Pancreas (tissue), 10 donors: ENCODE measurements around the gene OSBPL2. TPM values are rescaled to one million over a fixed set of nuclear protein-coding genes. Genes with fewer than 3 reads are reported as not detected.

Experiments
- ATAC-seq, 4 donors: fragments of 200-7000 bp; cut with Tn5 transposase; one replicate each; pipeline versions ENCODE4 v1.8.0 to v1.9.1; 2020; ENCODE audit warnings: mild to moderate bottlenecking in 4 of 4, moderate library complexity in 4 of 4
- DNase-seq, 6 donors: peaks; one replicate each; pipeline ENCODE4 v3.0.0-alpha.2; 2020
- FAIRE-seq: peaks from 2 replicates; lab custom pipeline; 2012; peaks lifted over from hg19 to GRCh38; lab: Jason Lieb, UNC
- H3K27ac ChIP-seq, 4 donors: fragments of 200-600 bp; sonication (generic); 1 replicate in 3 of 4; 2 replicates in 1 of 4; pipeline versions ENCODE4 v1.5.0 to v1.8.0; 2020
- H3K27me3 ChIP-seq, 4 donors: fragments of 200-600 bp; one replicate each; pipeline ENCODE4 v1.8.0; 2021
- H3K36me3 ChIP-seq, 3 donors: fragments of 200-600 bp; sonication (generic) in 1 of 3; one replicate each; pipeline versions ENCODE4 v1.5.0 to v1.8.0; 2020 to 2021
- H3K4me1 ChIP-seq, 3 donors: fragments of 200-600 bp; one replicate each; pipeline ENCODE4 v1.8.0; 2021
- H3K4me3 ChIP-seq, 4 donors: fragments of 200-600 bp; sonication (generic) in 2 of 4; one replicate each; pipeline versions ENCODE4 v1.5.0 to v1.8.0; 2020 to 2021
- H3K9me3 ChIP-seq, 4 donors: fragments of 200-600 bp; one replicate each; pipeline ENCODE4 v1.8.0; 2021
- WGBS, 2 donors: extraction: QIAGEN DNeasy Blood & Tissue Kit; methylation state at CpG; one replicate each; pipeline ENCODE4 v1.1.7; 2013; 5-methylcytosine and 5-hydroxymethylcytosine counted together
- intact Hi-C, 3 donors: fragments of 100-400 bp; cut with DNase I; formaldehyde crosslinking; loops; one replicate each; pipeline versions ENCODE4 v1.11.1 to v1.14.2; 2022
- polyA plus RNA-seq, 2 donors: library from polyadenylated mRNA; stranded (reverse); fragments of 200-250 nt; gene quantifications; one replicate each; pipeline ENCODE4 v1.2.3, GENCODE V29; 2013
- total RNA-seq, 6 donors: library from RNA; stranded (reverse); fragmentation: NEBNext Ultra II Directional in 4 of 6; extraction: Animal tissue kit (Norgen Biotek cat#: 25700) in 4 of 6; gene quantifications; one replicate each; pipeline versions ENCODE4 v1.2.1 to v1.2.4, GENCODE V29; 2021 to 2023
- TF ChIP-seq, protein P1 (sequence below), 4 donors: fragments of 200-600 bp; sonication (generic) in 3 of 4; IDR thresholded peaks; one replicate each; pipeline versions ENCODE4 v1.5.0 to v1.8.0; 2021; ENCODE audit warnings: antibody characterized with exemption in 4 of 4
- donor health status: healthy with polysubstance abuse.
- donor health status: DM: no; HTN: no; CAD: no; lungs with moderate emphysema.
- donor health status: DM: no; HTN: no; CAD: no.
- donor health status: control.
- donor health status: control.
- donor health status: Bipolar disorder and iron deficiency.
- donor health status: DM: yes; HTN: yes; CAD: no.
- donor health status: DM: no; HTN: no; CAD: no.
- donor health status: DM: no; HTN: no; CAD: no.
- donor health status: DM: yes; HTN: yes; CAD: no.

OSBPL2 gene
- total and polyA plus RNA-seq, 8 donors: 33.3 to 56.8 (median 47.0) TPM

DNA sequence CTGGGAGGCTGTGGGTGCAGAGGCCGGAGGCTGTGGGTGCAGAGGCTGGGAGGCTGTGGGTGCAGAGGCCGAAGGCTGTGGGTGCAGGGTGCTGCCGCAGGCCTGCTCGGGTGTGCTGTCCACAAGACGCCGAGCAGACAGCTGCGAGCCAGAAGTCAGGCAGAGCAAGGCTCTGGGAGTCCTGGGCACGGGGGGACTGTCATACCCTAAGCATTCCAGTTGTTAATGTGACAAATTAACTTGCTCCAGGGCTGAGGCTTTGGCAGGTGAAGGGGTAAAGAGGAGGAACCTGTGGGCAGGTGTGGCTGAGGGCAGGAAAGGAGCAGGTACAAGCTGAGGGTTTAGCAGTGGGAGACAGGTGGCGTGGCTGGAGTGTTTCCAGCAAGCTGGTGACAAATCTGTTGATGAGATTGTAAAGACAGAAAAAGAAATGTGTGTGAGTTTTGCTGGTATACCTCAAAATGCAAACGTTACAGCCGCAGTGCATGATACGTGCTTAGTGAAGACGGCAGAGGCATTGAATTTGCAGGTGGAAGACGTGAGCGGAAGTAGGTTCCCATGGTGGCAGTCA, 50.3 kb downstream of the OSBPL2 start:
- H3K27ac ChIP-seq: no peak overlapping the region
- FAIRE-seq (no peak), ATAC-seq (no peak), DNase-seq (peak in 1 of 6 donors; percentile 38)
- no peaks in the 10 kb centered on the region for H3K27me3 ChIP-seq
- intact Hi-C loops: no loop called here
- H3K4me1 ChIP-seq: no peaks in the 10 kb centered on the region
- WGBS, 2 donors: 83 to 89% methylated on average over 15 of the region's 15 CpGs
- no peaks in the 10 kb centered on the region for H3K9me3 ChIP-seq
- H3K36me3 ChIP-seq: peaks cover 6 to 69% (median 31%) of the 10 kb centered on the region in 3 donors
- H3K4me3 ChIP-seq: no peak overlapping the region
- TF ChIP-seq, protein P1, sequence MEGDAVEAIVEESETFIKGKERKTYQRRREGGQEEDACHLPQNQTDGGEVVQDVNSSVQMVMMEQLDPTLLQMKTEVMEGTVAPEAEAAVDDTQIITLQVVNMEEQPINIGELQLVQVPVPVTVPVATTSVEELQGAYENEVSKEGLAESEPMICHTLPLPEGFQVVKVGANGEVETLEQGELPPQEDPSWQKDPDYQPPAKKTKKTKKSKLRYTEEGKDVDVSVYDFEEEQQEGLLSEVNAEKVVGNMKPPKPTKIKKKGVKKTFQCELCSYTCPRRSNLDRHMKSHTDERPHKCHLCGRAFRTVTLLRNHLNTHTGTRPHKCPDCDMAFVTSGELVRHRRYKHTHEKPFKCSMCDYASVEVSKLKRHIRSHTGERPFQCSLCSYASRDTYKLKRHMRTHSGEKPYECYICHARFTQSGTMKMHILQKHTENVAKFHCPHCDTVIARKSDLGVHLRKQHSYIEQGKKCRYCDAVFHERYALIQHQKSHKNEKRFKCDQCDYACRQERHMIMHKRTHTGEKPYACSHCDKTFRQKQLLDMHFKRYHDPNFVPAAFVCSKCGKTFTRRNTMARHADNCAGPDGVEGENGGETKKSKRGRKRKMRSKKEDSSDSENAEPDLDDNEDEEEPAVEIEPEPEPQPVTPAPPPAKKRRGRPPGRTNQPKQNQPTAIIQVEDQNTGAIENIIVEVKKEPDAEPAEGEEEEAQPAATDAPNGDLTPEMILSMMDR (IDR thresholded peaks at IDR 0.05): no peak

DNA sequence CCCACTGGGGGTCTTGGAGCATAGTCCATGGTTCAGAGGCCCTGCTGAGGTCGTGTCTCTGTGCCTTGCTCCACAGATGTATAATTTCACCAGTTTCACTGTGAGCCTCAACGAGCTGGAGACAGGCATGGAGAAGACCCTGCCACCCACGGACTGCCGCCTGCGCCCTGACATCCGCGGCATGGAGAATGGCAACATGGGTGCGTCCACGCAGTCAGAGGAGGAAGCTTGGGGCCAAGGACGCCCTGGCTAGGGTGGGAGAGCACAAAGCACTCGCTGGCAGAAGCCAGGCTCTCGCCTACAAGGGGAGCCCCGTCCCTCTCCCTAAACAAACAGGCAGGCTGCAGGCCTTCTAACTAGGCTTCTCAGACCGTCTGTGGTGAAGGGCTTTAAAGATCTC, 50.8 kb downstream of the OSBPL2 start:
- peaks cover 6 to 66% (median 27%) of the 10 kb centered on the region in 3 donors for H3K36me3 ChIP-seq
- 83 to 89% methylated on average over 14 of the region's 14 CpGs for WGBS, 2 donors

DNA sequence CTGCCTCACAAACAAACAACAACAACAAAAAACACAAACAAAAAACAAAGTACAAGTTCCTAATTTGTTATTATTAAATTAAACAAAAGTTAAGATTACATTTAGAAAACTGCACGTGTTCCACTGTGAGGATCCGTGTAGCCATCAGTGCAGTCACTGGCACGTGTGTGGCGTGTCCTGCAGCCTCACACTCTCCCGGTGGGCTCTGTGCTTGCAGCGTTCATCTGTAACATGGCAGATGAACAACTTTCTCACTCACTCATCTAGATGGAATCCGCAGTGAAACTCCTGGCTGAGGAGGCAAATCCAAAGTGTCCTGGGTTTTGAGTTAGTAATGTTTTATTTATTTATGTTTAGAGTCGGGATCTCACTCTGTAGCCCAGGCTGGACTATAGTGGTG, 51.6 kb downstream of the OSBPL2 start:
- peak in 1 of 6 donors; percentile 16 for DNase-seq
- FAIRE-seq: no peak
- no peak overlapping the region for H3K27ac ChIP-seq
- intact Hi-C loops: no loop called here
- no peaks in the 10 kb centered on the region for H3K4me1 ChIP-seq
- peaks cover 6 to 62% (median 19%) of the 10 kb centered on the region in 3 donors for H3K36me3 ChIP-seq
- no peaks in the 10 kb centered on the region for H3K9me3 ChIP-seq
- ATAC-seq: no peak
- TF ChIP-seq, protein P1 (IDR thresholded peaks at IDR 0.05): no peak
- WGBS, 2 donors: 94% methylated on average over 8 of the region's 8 CpGs
- no peak overlapping the region for H3K4me3 ChIP-seq
- no peaks in the 10 kb centered on the region for H3K27me3 ChIP-seq

More for the DNA sequence above, 50.8 kb downstream of the OSBPL2 start:
- Histone ChIP-seq H3K27ac (no peak overlapping the region), H3K4me1 (no peaks in the 10 kb centered on the region), H3K4me3 (no peak overlapping the region), H3K27me3 (no peaks in the 10 kb centered on the region), H3K9me3 (no peaks in the 10 kb centered on the region)
- FAIRE-seq (no peak), ATAC-seq (no peak), DNase-seq (peak in 1 of 6 donors; percentile 40)
- TF ChIP-seq, protein P1 (IDR thresholded peaks at IDR 0.05): no peak
- intact Hi-C loops: no loop called here

DNA sequence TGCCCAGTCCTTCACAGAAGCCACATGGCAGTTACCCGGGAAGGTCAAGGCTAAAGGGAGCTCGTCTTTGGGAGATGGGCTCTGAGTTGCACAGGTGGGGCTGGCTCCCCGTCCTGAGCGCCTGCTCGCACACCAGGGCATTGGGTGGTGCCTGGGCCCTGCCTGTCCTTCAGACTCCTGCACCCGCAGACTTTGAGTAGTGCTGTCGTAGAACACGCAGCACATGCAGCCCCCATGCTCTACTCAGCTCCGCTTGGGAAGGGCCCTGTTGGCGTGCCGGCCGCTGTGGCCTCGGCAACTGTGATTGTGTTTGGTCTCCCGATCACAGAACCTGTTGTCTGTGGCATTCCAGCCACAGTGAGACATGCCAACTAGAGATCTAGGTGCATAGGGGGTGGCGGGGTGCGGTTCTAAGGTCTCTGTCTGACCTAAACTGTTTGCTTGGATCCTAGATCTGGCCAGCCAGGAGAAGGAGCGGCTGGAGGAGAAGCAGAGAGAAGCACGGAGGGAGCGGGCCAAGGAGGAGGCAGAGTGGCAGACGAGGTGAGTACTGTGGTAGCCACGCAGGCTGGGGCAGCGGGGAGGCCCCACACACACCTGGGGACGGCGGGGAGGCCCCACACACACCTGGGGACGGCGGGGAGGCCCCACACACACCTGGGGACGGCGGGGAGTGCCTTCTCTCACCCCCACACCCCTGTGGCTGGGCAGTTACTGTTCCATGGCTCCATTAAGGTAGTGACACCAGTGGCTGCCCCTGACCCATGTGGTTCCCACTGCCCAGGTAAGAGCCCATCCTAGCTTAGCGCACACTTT, 53.1 kb downstream of the OSBPL2 start:
- intact Hi-C loops: no loop called here
- FAIRE-seq (no peak), ATAC-seq (no peak), DNase-seq (peak in 2 of 6 donors; percentile 30 to 60)
- Histone ChIP-seq H3K4me3 (no peak overlapping the region), H3K9me3 (no peaks in the 10 kb centered on the region), H3K36me3 (peaks cover 5 to 57% (median 20%) of the 10 kb centered on the region in 3 donors), H3K27me3 (no peaks in the 10 kb centered on the region), H3K27ac (no peak overlapping the region), H3K4me1 (no peaks in the 10 kb centered on the region)
- TF ChIP-seq, protein P1 (IDR thresholded peaks at IDR 0.05): no peak
- 94 to 95% methylated on average over 29 of the region's 29 CpGs for WGBS, 2 donors
